HEK293T (cell line): ENCODE results near the gene CABP4.
A peak's percentile ranks its signal among the peaks of the same experiment; 100 is the strongest.

Experiments used
- CTCF ChIA-PET: fragments of 350-600 bp; formaldehyde crosslinking; extraction: SDS; loops from one replicate; lab custom pipeline; 2021; ENCODE audit warnings: antibody characterized with exemption, inconsistent platforms; lab: Yijun Ruan, JAX
- POLR2A ChIA-PET: fragments of 350-600 bp; formaldehyde crosslinking; extraction: SDS; loops from one replicate; lab custom pipeline; 2020; ENCODE audit warnings: antibody characterized with exemption, inconsistent platforms; lab: Yijun Ruan, JAX
- DNase-seq: peaks from one replicate; pipeline ENCODE4 v3.0.0; 2012; ENCODE audit warnings: mixed read lengths; ENCODE audit errors: extremely low spot score
- ARNT ChIP-seq: fragments of 450-650 bp; IDR thresholded peaks from 2 replicates; pipeline ENCODE4 v1.6.1; 2017; ENCODE audit warnings: mild to moderate bottlenecking
- BHLHE40 ChIP-seq: fragments of 450-650 bp; IDR thresholded peaks from 2 replicates; pipeline ENCODE4 v1.6.1; 2016; ENCODE audit warnings: mild to moderate bottlenecking, moderate library complexity, borderline replicate concordance
- CTBP1 ChIP-seq: fragments of 450-650 bp; IDR thresholded peaks from 2 replicates; pipeline ENCODE4 v1.6.1; 2016; ENCODE audit warnings: borderline replicate concordance
- ELF4 ChIP-seq: fragments of 450-650 bp; IDR thresholded peaks from 2 replicates; pipeline ENCODE4 v1.6.1; 2017; ENCODE audit warnings: antibody characterized with exemption
- FOXA1 ChIP-seq: fragments of 450-650 bp; IDR thresholded peaks from 2 replicates; pipeline ENCODE4 v1.6.1; 2016; ENCODE audit warnings: mild to moderate bottlenecking
- FOXK2 ChIP-seq: fragments of 450-650 bp; IDR thresholded peaks from 2 replicates; pipeline ENCODE4 v1.6.1; 2016; ENCODE audit warnings: mild to moderate bottlenecking
- FOXM1 ChIP-seq: fragments of 450-650 bp; IDR thresholded peaks from 2 replicates; pipeline ENCODE4 v1.6.1; 2017; ENCODE audit warnings: mild to moderate bottlenecking, borderline replicate concordance
- HDGF ChIP-seq: fragments of 450-650 bp; IDR thresholded peaks from 2 replicates; pipeline ENCODE4 v1.6.1; 2017; ENCODE audit warnings: antibody characterized with exemption, borderline replicate concordance
- L3MBTL2 ChIP-seq: fragments of 450-650 bp; conservative IDR thresholded peaks from 2 replicates; pipeline ENCODE4 v1.6.1; 2016; ENCODE audit warnings: mild to moderate bottlenecking
- LEF1 ChIP-seq: fragments of 450-650 bp; IDR thresholded peaks from 2 replicates; pipeline ENCODE4 v1.6.1; 2017; ENCODE audit warnings: mild to moderate bottlenecking, borderline replicate concordance
- NFRKB ChIP-seq: fragments of 450-650 bp; IDR thresholded peaks from 2 replicates; pipeline ENCODE4 v1.6.1; 2016; ENCODE audit warnings: mild to moderate bottlenecking, moderate library complexity
- PKNOX1 ChIP-seq: fragments of 450-650 bp; IDR thresholded peaks from 2 replicates; pipeline ENCODE4 v1.6.1; 2016
- SP1 ChIP-seq: fragments of 450-650 bp; IDR thresholded peaks from 2 replicates; pipeline ENCODE4 v1.6.1; 2017
- SUZ12 ChIP-seq: fragments of 450-650 bp; IDR thresholded peaks from 2 replicates; pipeline ENCODE4 v1.6.1; 2016; ENCODE audit warnings: mild to moderate bottlenecking
- TARDBP ChIP-seq: fragments of 450-650 bp; IDR thresholded peaks from 2 replicates; pipeline ENCODE4 v1.6.1; 2016
- ZNF384 ChIP-seq: fragments of 450-650 bp; IDR thresholded peaks from 2 replicates; pipeline ENCODE4 v1.6.1; 2016

Gene CABP4

DNA sequence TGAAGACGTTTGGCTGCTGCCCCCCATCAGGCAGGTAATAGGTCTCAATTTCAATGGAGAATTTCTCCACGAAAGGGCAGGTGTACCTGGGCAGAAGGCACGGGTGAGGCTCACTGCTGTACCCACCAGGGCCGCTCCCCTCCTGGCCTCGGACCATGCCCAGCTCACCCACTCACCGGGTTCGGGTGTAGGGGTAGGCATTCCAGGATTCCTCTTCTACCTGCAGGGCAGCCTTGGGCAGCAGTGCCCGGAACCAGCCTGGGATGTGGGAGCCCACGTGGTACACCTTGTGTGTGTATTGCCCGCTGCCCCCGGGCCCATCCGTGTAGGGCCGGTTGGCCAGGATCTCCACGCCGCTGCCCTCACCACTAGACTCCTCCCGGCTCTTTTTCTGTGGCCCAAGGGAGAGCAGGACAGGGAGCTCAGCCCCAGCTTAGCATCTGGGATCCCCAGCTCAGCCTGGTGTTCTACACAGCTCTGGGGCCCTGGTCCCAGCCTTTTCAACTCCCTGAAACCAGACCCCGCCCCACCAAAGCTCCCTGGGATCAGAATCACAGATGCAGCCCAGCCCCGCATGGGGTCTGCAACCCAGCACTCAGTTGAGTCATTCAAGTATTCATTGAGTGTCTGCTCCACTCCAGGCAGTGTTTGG, 47.3 kb downstream of the CABP4 start:
- ChIA-PET CTCF (no interaction called here), POLR2A (interaction anchor here (0.6 kb wide), 1 partner anchor 20 kb away, joined by 4 read pairs; the partner anchor contains the start of gene AIP)
- TF ChIP-seq PKNOX1 (no peak), FOXK2 (no peak), ARNT (no peak), NFRKB (no peak), LEF1 (no peak), ZNF384 (no peak)
- DNase-seq: no peak

- no peak for DNase-seq
- TF ChIP-seq SP1 (no peak), ZNF384 (no peak), HDGF (no peak), ELF4 (no peak), LEF1 (no peak), TARDBP (no peak), FOXA1 (no peak), PKNOX1 (no peak), ARNT (no peak), L3MBTL2 (no peak), CTBP1 (no peak)
- ChIA-PET POLR2A (no interaction called here), CTCF (no interaction called here)
Measured at GRCh38 chr11:67503119-67504004, 48.2 kb downstream of the CABP4 start.

- DNase-seq: peak; percentile 58
- ChIA-PET CTCF (no interaction called here), POLR2A (interaction anchor here (1.2 to 1.7 kb wide), 2 partner anchors 36 to 112 kb away, joined by 4 read pairs; partner anchors contain the start of gene RAD9A)
- TF ChIP-seq SP1 (no peak), FOXA1 (no peak), FOXK2 (no peak), ZNF384 (no peak), FOXM1 (no peak), ARNT (no peak), LEF1 (no peak), NFRKB (no peak), PKNOX1 (no peak), BHLHE40 (no peak), HDGF (no peak)
Measured at GRCh38 chr11:67504005-67504949, 49.1 kb downstream of the CABP4 start.

DNA sequence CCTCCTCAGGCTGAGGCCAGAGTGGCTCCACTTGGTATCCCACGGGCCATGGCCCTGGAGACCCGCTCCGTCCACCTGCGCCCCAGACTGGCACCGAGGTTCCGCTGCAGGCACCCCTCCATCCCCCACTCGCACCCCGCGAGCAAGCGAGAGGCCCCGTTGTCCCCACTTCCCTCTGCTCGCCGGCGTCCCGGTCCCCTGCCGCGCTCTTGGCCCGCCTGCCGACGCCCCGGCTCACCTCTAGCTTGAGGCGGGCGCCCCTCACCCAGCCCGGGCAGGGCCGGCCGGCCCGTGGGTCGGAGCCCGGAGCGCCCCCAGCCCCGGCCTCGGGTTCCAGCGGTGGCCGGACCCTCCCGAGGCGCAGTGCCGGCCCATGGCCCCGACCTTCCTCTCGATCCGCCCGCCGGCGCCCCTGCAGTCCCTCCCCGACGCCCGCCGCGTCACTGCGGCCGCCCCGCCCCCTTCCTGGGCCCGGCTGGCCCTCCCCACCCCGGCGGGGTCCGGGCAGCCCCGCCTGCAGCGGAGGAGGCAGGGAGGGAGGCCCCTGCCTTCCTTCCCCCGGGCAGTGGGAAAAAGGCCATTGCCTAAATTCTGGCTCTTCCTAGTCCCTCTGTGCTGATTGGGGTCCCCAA, 49.9 kb downstream of the CABP4 start, which contains the start of gene PITPNM1:
Gene PITPNM1, minus strand, starts transcription at position 414 of the 632 bp plus-strand sequence. CDS start 1,183 bp downstream, outside the sequence.
- TF ChIP-seq FOXA1: no peak
- TF ChIP-seq SUZ12: no peak
- TF ChIP-seq ELF4: no peak
- no peak for TF ChIP-seq ARNT
- no peak for TF ChIP-seq TARDBP
- no peak for TF ChIP-seq SP1
- no peak for TF ChIP-seq NFRKB
- TF ChIP-seq L3MBTL2: no peak
- TF ChIP-seq FOXK2: no peak
- peak; percentile 57 for DNase-seq
- POLR2A ChIA-PET: interaction anchor here (1.2 to 1.7 kb wide), 2 partner anchors 37 to 113 kb away, joined by 4 read pairs; partner anchors contain the start of gene RAD9A
- CTCF ChIA-PET: no interaction called here
